Liver (tissue), 9 donors: ENCODE results near the gene ZNHIT6. TPM values are rescaled to one million over a fixed set of nuclear protein-coding genes. Genes with fewer than 3 reads are reported as not detected.

ENCODE experiments used
- DNase-seq: peaks from one replicate; pipeline ENCODE4 v3.0.0-alpha.2; 2017; ENCODE audit warnings: low spot score
- H3K27ac ChIP-seq, 2 donors: one replicate each; pipeline ENCODE4 v1.7.0; 2013; ENCODE audit warnings: inconsistent platforms in 2 of 2, low read length in 2 of 2, control low read depth in 1 of 2, low read depth in 1 of 2, mild to moderate bottlenecking in 1 of 2
- H3K27me3 ChIP-seq, 4 donors: one replicate each; pipeline versions ENCODE4 v1.6.1 to v1.7.0; 2013; ENCODE audit warnings: low read length in 3 of 4, inconsistent platforms in 1 of 4, mild to moderate bottlenecking in 1 of 4, moderate library complexity in 1 of 4; ENCODE audit not compliant: control insufficient read depth in 4 of 4, insufficient read depth in 4 of 4
- H3K36me3 ChIP-seq, 4 donors: one replicate each; pipeline versions ENCODE4 v1.6.1 to v1.7.0; 2013; ENCODE audit warnings: low read length in 3 of 4, mild to moderate bottlenecking in 3 of 4, low read depth in 1 of 4, moderate library complexity in 1 of 4; ENCODE audit not compliant: control insufficient read depth in 4 of 4, insufficient read depth in 3 of 4
- H3K4me1 ChIP-seq, 4 donors: one replicate each; pipeline versions ENCODE4 v1.6.1 to v1.7.0; 2013; ENCODE audit warnings: low read length in 3 of 4, mild to moderate bottlenecking in 3 of 4, moderate library complexity in 1 of 4; ENCODE audit not compliant: control insufficient read depth in 4 of 4, insufficient read depth in 4 of 4
- H3K4me3 ChIP-seq, 3 donors: one replicate each; pipeline versions ENCODE4 v1.6.1 to v1.7.0; 2013; ENCODE audit warnings: low read length in 3 of 3, control low read depth in 1 of 3, low read depth in 1 of 3, mild to moderate bottlenecking in 1 of 3
- H3K9ac ChIP-seq, 2 donors: one replicate each; pipeline ENCODE4 v1.7.0; 2013; ENCODE audit warnings: low read length in 2 of 2, mild to moderate bottlenecking in 2 of 2, moderate library complexity in 2 of 2, control low read depth in 1 of 2, low read depth in 1 of 2
- H3K9me3 ChIP-seq, 4 donors: one replicate each; pipeline versions ENCODE4 v1.6.1 to v1.7.0; 2013; ENCODE audit warnings: low read length in 3 of 4; ENCODE audit not compliant: control insufficient read depth in 4 of 4
- ATF3 ChIP-seq: IDR thresholded peaks from 2 replicates; pipeline ENCODE4 v1.6.1; 2016; ENCODE audit warnings: antibody characterized with exemption
- CTCF ChIP-seq: fragments of 150-350 bp; IDR thresholded peaks from 2 replicates; pipeline ENCODE4 v1.5.1; 2017; ENCODE audit warnings: improper control_type of control experiment, low read depth, low read length; ENCODE audit not compliant: missing input control
- EGR1 ChIP-seq, 2 donors: IDR thresholded peaks; 2 replicates each; pipeline ENCODE4 v1.6.1; 2016 to 2018; ENCODE audit warnings: antibody characterized with exemption in 2 of 2, low read depth in 2 of 2
- FOXA2 ChIP-seq: IDR thresholded peaks from 2 replicates; pipeline ENCODE4 v1.6.1; 2016; ENCODE audit warnings: antibody characterized with exemption
- HNF4A ChIP-seq, 2 donors: conservative IDR thresholded peaks; 2 replicates each; pipeline ENCODE4 v1.6.1; 2016; ENCODE audit warnings: antibody characterized with exemption in 2 of 2, mild to moderate bottlenecking in 2 of 2
- JUND ChIP-seq, 2 donors: IDR thresholded peaks; 2 replicates each; pipeline ENCODE4 v1.6.1; 2016; ENCODE audit warnings: antibody characterized with exemption in 2 of 2
- MAX ChIP-seq: IDR thresholded peaks from 2 replicates; pipeline ENCODE4 v1.6.1; 2016; ENCODE audit warnings: antibody characterized with exemption
- NR2F2 ChIP-seq: IDR thresholded peaks from 2 replicates; pipeline ENCODE4 v1.6.1; 2016; ENCODE audit warnings: antibody characterized with exemption
- RAD21 ChIP-seq, 2 donors: IDR thresholded peaks; 2 replicates each; pipeline ENCODE4 v1.6.1; 2016; ENCODE audit warnings: antibody characterized with exemption in 2 of 2, mild to moderate bottlenecking in 2 of 2
- SP1 ChIP-seq: IDR thresholded peaks from 2 replicates; pipeline ENCODE4 v1.6.1; 2018; ENCODE audit warnings: antibody characterized with exemption, mild to moderate bottlenecking
- TAF1 ChIP-seq: conservative IDR thresholded peaks from 2 replicates; pipeline ENCODE4 v1.6.1; 2016; ENCODE audit warnings: antibody characterized with exemption, mild to moderate bottlenecking
- YY1 ChIP-seq: IDR thresholded peaks from 2 replicates; pipeline ENCODE4 v1.6.1; 2016; ENCODE audit warnings: antibody characterized with exemption, mild to moderate bottlenecking
- WGBS: extraction: QIAGEN DNeasy Blood & Tissue Kit; methylation state at CpG from one replicate; pipeline ENCODE4 v1.1.7; 2013; 5-methylcytosine and 5-hydroxymethylcytosine counted together
- polyA plus RNA-seq, 2 donors: library from polyadenylated mRNA; stranded (reverse) in 1 of 2; unstranded in 1 of 2; fragments of 200-250 nt in 1 of 2; fragments of >200 nt in 1 of 2; fragmentation: Nextera tagmentation in 1 of 2; extraction: Ambion mirVana in 1 of 2; gene quantifications; one replicate each; pipeline versions ENCODE4 v1.2.1 to v1.2.3, GENCODE V29; 2013 to 2015
- total RNA-seq, 2 donors: library from RNA; depleted of rRNA; stranded (reverse); fragments of >200 nt; gene quantifications; one replicate each; pipeline ENCODE4 v1.2.3, GENCODE V29; 2014
- TF ChIP-seq, protein P1 (sequence below): IDR thresholded peaks from 2 replicates; pipeline ENCODE4 v1.6.1; 2016; ENCODE audit warnings: antibody characterized with exemption, mild to moderate bottlenecking
- donor health status: healthy.
- donor health status: healthy.
- donor health status: healthy.
- donor health status: healthy.
- donor health status: healthy.

ZNHIT6 gene
- total and polyA plus RNA-seq, 4 donors: 2.2 to 4.0 (median 3.2) TPM

- WGBS: 94% methylated on average over 1 of the region's 1 CpG
- H3K4me1 ChIP-seq: peaks cover 3 to 19% (median 12%) of the 10 kb centered on the region in 4 donors
- H3K4me3 ChIP-seq: no peak overlapping the region
- no peaks in the 10 kb centered on the region for H3K36me3 ChIP-seq
- H3K9me3 ChIP-seq: no peaks in the 10 kb centered on the region
- no peaks in the 10 kb centered on the region for H3K27me3 ChIP-seq
- TF ChIP-seq CTCF: no peak
- TF ChIP-seq NR2F2: no peak
- no peak for TF ChIP-seq TAF1
- TF ChIP-seq ATF3: no peak
- TF ChIP-seq MAX: no peak
- TF ChIP-seq, protein P1, sequence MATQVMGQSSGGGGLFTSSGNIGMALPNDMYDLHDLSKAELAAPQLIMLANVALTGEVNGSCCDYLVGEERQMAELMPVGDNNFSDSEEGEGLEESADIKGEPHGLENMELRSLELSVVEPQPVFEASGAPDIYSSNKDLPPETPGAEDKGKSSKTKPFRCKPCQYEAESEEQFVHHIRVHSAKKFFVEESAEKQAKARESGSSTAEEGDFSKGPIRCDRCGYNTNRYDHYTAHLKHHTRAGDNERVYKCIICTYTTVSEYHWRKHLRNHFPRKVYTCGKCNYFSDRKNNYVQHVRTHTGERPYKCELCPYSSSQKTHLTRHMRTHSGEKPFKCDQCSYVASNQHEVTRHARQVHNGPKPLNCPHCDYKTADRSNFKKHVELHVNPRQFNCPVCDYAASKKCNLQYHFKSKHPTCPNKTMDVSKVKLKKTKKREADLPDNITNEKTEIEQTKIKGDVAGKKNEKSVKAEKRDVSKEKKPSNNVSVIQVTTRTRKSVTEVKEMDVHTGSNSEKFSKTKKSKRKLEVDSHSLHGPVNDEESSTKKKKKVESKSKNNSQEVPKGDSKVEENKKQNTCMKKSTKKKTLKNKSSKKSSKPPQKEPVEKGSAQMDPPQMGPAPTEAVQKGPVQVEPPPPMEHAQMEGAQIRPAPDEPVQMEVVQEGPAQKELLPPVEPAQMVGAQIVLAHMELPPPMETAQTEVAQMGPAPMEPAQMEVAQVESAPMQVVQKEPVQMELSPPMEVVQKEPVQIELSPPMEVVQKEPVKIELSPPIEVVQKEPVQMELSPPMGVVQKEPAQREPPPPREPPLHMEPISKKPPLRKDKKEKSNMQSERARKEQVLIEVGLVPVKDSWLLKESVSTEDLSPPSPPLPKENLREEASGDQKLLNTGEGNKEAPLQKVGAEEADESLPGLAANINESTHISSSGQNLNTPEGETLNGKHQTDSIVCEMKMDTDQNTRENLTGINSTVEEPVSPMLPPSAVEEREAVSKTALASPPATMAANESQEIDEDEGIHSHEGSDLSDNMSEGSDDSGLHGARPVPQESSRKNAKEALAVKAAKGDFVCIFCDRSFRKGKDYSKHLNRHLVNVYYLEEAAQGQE: no peak
- no peak for TF ChIP-seq JUND (IDR thresholded peaks at IDR 0.05)
- TF ChIP-seq HNF4A (conservative IDR thresholded peaks at IDR 0.05): no peak
- TF ChIP-seq FOXA2: no peak
- no peak for TF ChIP-seq EGR1 (IDR thresholded peaks at IDR 0.05; ENCODE audit: low read depth in 2 of 2)
- H3K9ac ChIP-seq: no peak overlapping the region
- no peak for DNase-seq
- no peak overlapping the region for H3K27ac ChIP-seq
Observed at GRCh38 chr1:85608851-85609250, 99.4 kb downstream of the ZNHIT6 start.

GRCh38 chr1:85607921-85608265, 100.3 kb downstream of the ZNHIT6 start:
- DNase-seq: no peak
- Histone ChIP-seq H3K4me1 (peaks cover 3 to 17% (median 10%) of the 10 kb centered on the region in 4 donors), H3K27ac (no peak overlapping the region), H3K4me3 (no peak overlapping the region), H3K9ac (no peak overlapping the region), H3K27me3 (no peaks in the 10 kb centered on the region), H3K36me3 (no peaks in the 10 kb centered on the region), H3K9me3 (no peaks in the 10 kb centered on the region)
- TF ChIP-seq JUND (IDR thresholded peaks at IDR 0.05) (no peak), YY1 (no peak), CTCF (no peak), RAD21 (IDR thresholded peaks at IDR 0.05) (no peak), SP1 (no peak), ATF3 (no peak)
- WGBS: 95% methylated on average over 4 of the region's 4 CpGs
